GM19438 (cell line): ENCODE measurements around the gene POLR2J.
A peak's percentile ranks its signal among the peaks of the same experiment; 100 is the strongest.
"Not testable (repeated sequence)": the region's sequence is repeated elsewhere in the genome, so short reads cannot be mapped to it uniquely, and the experiment has no call there.

Experiments
- ATAC-seq: cut with Tn5 transposase; IDR thresholded peaks from one replicate; pipeline ENCODE4 v1.9.1; 2021; ENCODE audit warnings: low read depth; ENCODE audit not compliant: unreplicated experiment

The POLR2J gene

GRCh38 chr7:102478314-102479208, at the start of gene POLR2J:
POLR2J (minus strand) TSS chr7:102478922; CDS start chr7:102478860, 62 bp downstream.
- ATAC-seq = peak; percentile 87

- not testable (repeated sequence) for ATAC-seq
Measured at GRCh38 chr7:102527822-102528793, 49.4 kb upstream of the POLR2J start.

GRCh38 chr7:102527182-102527581, 48.5 kb upstream of the POLR2J start:
- ATAC-seq = not testable (repeated sequence)

GRCh38 chr7:102524803-102525202, 46.1 kb upstream of the POLR2J start:
- not testable (repeated sequence) for ATAC-seq

- ATAC-seq = not testable (repeated sequence)
Measured at GRCh38 chr7:102520797-102521196, 42.1 kb upstream of the POLR2J start.

GRCh38 chr7:102517550-102518147, 38.9 kb upstream of the POLR2J start, which contains the start of gene RASA4B:
RASA4B (minus strand) TSS chr7:102517777; CDS start chr7:102517710, 67 bp downstream.
- ATAC-seq = peak; percentile 41

GRCh38 chr7:102516951-102517350, 38.2 kb upstream of the POLR2J start:
- ATAC-seq = not testable (repeated sequence)

GRCh38 chr7:102515889-102516288, 37.2 kb upstream of the POLR2J start:
- not testable (repeated sequence) for ATAC-seq

GRCh38 chr7:102514881-102515721, 36.4 kb upstream of the POLR2J start:
- ATAC-seq = peak; percentile 70

GRCh38 chr7:102512642-102513221, 34.0 kb upstream of the POLR2J start:
- not testable (repeated sequence) for ATAC-seq

- ATAC-seq = peak; percentile 32
Measured at GRCh38 chr7:102511860-102512522, 33.3 kb upstream of the POLR2J start.

GRCh38 chr7:102510575-102510974, 31.9 kb upstream of the POLR2J start:
- not testable (repeated sequence) for ATAC-seq

GRCh38 chr7:102507410-102508088, 28.8 kb upstream of the POLR2J start:
- not testable (repeated sequence) for ATAC-seq

- ATAC-seq = not testable (repeated sequence)
Measured at GRCh38 chr7:102505298-102506185, 26.8 kb upstream of the POLR2J start.

- ATAC-seq = not testable (repeated sequence)
Measured at GRCh38 chr7:102503141-102503540, 24.4 kb upstream of the POLR2J start.

GRCh38 chr7:102498321-102498720, 19.6 kb upstream of the POLR2J start:
- not testable (repeated sequence) for ATAC-seq

- not testable (repeated sequence) for ATAC-seq
Measured at GRCh38 chr7:102497308-102497707, 18.6 kb upstream of the POLR2J start.
